SKM-1 (cell line): ENCODE results near the gene SLC24A3.

Experiments used
- DNase-seq: peaks from one replicate; lab custom pipeline; 2025; ENCODE audit not compliant: unreplicated experiment; lab: John Stamatoyannopoulos, UW

SLC24A3 gene

GRCh38 chr20:19528286-19529030, 316.0 kb downstream of the SLC24A3 start:
- DNase-seq = no peak

- no peak for DNase-seq
Observed at GRCh38 chr20:19530006-19530405, 317.6 kb downstream of the SLC24A3 start.

GRCh38 chr20:19531446-19531845, 319.0 kb downstream of the SLC24A3 start:
- DNase-seq = no peak

DNA sequence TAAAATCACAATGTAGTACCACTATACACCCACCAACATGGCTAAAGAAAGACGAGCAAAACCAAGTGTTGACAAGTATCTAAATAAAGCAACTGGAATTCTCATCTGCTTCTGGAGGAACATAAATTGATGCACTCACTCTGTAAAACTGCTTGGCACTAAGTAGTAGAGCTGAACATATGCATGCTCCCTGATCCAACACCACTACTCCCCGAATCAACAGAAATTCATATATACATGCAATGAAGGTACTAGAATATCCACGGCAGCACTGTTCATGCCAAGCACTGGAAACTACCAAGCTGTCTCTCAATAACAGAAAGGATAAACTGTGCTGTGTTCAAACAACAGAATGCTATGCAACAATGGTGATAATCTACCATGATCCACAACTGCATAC, 326.1 kb downstream of the SLC24A3 start:
- no peak for DNase-seq

- no peak for DNase-seq
Observed at GRCh38 chr20:19539191-19539590, 326.7 kb downstream of the SLC24A3 start.

DNA sequence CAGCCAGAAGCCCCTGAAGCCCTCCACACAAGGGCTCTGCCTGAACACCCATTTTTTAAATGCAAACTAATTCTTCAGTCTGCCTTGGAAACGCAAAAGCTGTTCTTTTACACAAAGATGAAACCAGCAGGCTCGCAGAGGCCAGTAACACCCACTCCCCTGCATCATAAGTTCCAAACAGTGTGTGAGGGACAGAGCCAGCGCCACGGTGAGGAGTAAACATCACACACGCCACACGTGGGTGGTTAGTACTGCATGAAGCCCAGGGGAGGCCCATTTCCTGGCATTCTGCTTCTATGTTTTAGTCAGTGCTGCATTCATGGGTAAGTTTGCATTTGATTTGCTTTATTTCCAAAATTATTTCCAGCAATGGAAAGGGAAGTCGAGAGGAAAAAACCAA, 327.9 kb downstream of the SLC24A3 start:
- DNase-seq = no peak

DNA sequence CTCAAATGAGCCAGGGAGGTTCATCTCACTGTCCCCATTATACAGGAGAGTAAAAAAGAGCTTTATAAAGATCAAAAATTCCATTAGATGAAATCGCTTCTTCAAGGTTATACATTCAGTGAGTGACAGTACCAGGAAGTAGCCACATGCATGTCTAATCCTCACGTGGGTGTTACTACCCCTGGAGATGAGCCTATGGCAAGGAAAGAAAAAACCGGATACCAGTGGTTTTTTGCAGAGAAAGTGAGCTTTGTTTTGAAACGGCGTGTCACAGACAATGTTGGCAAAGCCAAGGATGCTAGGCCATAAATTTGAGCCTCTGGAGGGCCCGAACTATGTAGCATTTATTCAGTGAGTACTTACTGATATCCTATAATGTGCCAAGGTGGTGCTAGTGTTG, 330.7 kb downstream of the SLC24A3 start:
- no peak for DNase-seq

DNA sequence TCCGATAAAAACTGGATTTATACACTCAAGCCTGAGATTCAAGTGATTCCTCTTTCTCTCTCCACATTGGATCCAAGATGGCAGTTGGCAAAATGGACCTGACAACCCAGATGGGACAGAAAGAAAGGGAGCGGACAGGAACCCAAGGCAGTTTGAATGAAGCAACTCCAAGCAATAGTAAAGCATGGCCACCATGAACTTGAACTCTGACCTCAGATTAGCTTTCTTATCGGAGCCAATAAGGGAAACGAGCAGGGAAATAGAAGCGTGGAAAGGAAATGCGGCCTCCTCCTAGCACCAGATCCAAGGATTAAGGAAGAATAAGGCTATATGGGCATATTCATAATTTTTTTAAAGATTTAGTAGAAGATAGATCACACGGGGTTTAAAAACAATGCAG, 332.2 kb downstream of the SLC24A3 start:
- DNase-seq = no peak

- DNase-seq = no peak
Observed at GRCh38 chr20:19546648-19547047, 334.2 kb downstream of the SLC24A3 start.

DNA sequence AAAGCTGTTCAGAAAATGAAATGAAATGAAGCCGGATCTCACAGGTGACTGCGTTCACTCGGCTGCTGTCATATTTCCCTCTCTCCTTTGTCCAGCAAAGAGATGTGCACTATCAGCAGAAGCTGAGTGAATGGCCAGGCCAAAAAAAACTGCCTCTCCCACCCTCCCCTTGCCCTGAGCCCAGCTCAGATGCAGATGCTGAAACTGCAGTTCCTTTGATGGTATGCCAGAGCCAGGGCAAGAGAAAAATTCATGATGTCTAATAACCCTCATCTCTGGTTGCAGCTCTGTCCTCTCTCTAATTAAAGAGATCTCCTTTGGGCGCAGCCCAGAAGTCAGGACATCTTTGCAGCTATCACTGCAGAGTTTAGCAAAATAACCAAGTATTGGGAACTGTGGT, 335.1 kb downstream of the SLC24A3 start:
- no peak for DNase-seq

DNA sequence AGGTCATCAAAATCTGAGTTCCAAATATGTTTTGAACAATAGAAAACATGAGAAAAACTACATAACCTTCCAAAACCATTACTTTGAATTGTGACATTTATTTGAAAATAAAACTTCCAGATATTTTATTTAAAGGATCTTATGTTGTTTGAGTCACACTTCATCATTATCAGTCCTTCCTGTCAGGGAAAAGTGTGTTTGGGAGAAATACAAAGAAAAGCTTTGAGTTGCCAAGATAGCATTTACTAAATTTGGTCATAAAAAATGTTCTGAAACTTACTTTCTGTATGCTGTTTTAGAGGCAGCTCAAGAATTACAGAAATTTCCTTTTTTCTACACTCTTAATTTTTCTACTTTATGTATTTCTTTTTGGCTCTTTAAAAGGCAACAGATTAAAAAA, 337.5 kb downstream of the SLC24A3 start:
- DNase-seq = no peak

- DNase-seq = no peak
Observed at GRCh38 chr20:19552221-19553180, 340.1 kb downstream of the SLC24A3 start.

DNA sequence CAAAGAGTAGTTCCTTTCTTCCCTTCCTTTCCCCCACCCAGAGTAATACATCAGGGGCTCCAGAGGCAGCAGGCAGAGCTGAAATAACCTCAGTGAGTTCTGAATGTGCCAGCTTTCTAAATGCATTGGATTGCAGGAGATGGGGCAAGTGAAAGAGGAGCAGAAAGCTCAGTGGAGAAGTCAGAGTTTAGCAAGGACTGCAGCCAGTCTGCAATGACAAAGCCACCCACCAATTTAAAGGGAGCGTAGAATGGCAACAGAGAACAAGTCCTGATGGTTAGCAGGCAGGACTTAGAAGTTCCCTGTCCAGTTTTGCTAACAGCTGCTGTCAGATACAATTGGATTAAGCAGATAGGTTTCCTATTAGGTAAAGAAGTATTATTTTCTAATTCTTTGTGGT, 342.2 kb downstream of the SLC24A3 start:
- DNase-seq = no peak

GRCh38 chr20:19555726-19556125, 343.3 kb downstream of the SLC24A3 start:
- no peak for DNase-seq

DNA sequence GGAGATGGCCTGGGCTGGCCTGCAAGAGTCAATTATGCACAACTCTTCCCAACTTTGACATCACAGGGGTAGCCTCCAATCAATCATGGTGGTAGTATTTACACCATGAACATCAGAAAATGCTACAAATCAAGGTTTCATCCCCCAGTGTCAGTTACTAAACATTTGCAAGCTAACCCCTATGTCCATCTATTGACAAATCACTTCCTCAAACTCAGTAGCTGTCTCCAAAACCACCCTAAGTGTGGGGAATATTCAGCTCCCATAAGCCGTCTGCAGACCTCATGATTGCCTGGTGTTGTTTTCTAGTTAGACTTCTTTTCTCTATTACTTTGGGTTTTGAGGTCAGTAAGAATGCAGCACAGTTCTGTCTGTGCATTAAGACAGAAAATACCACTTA, 344.8 kb downstream of the SLC24A3 start:
- DNase-seq = no peak

GRCh38 chr20:19560881-19561480, 348.5 kb downstream of the SLC24A3 start:
- no peak for DNase-seq

DNA sequence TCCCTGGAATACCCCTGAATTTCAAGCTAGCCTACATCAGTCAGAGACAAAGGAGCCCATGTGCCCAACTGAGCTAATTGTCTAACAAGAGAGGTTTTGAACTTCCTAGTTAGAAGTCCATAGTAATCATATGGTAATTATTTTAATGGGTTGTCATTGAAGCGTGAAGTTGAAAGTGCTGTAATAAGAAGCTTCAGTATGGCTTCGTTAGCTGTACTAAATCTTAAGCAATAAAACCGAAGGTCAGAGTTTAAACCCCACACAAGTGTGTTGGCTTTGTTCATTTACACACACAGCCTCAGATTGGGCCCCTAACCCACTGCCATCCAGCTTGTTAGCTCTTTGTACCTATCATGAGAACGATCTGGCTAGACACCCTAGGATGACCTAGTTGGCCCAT, 350.0 kb downstream of the SLC24A3 start:
- DNase-seq = no peak

GRCh38 chr20:19564261-19564660, 351.8 kb downstream of the SLC24A3 start:
- no peak for DNase-seq

DNA sequence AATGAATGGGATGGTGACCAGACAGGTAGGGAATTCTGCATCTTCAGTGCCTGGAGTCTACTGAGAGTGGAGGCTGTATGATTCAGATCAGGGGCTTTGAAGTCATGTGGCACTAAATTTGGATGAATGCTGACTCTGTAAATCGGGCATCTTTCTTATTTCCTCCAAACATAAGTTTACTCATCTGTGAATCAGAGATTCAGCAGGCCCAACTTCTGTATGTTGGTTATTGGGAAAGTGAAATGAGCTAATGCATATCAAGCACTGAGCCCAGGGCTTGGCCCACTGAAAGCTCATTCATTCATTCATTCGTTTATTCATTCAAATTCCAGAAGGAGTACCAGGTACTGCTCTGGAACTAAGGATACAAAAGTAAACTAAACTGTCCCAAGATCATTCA, 353.3 kb downstream of the SLC24A3 start:
- no peak for DNase-seq

DNA sequence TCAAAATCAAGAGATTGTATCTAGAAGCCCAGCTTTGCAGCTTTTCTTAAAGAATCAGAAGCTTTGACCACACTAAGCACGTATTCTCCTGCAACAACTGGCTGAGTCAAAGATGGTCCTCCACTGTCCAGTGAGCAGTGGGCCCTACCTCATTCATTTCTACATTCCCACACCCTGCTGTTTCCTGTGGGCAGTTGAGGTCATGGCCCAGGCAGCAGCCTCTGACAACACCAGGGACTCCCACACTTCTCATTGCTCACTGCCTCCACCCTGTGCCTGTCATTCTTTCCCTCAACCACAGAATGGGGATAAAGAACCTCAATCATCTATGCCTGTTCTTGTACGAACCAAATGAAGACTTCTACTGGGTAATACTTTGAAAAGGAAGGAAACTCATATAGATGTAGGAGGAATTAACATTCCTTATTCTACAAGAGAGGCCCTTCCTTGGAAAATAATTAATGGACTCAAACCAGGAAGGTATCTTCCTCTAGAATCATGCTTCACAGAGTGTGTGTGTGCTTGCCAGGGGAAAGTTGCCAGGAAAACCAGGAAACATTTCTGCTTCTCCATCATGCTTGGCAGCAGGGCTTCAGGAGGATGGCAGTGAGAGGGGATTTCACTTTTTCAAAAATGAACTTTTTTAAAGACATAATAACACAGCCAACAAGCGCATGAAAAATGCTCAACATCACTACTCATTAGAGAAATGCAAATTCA, 353.9 kb downstream of the SLC24A3 start:
- no peak for DNase-seq

DNA sequence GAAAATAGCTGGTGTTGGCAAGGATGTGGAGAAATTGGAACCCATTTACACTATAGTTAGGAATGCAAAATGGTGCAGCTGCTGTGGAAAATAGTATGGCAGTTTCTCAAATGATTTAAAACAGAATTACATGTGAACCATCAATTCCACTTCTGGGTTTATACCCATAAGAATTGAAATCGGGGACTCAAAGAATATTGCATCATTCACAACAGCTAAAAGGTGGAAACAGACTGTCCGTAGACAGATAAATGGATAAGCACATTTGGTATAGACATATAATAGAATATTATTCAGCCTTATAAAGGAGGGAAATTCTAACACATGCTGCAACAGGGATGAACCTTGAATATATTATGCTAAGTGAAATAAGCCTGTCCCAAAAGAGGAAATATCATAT, 355.7 kb downstream of the SLC24A3 start:
- DNase-seq = no peak
